Esophagus muscularis mucosa (tissue), 4 donors: ENCODE measurements around the gene DDX3X. TPM values are rescaled to one million over a fixed set of nuclear protein-coding genes. Genes with fewer than 3 reads are reported as not detected.

Experiments
- DNase-seq: peaks from one replicate; pipeline ENCODE4 v3.0.0-alpha.2; 2017; ENCODE audit errors: extremely low spot score
- H3K27ac ChIP-seq, 4 donors: fragments of 200-600 bp; sonication (generic); replicated peaks in 1 of 4; 1 replicate in 3 of 4; 2 replicates in 1 of 4; pipeline ENCODE4 v1.5.1; 2016 to 2019; ENCODE audit warnings: mild to moderate bottlenecking in 1 of 4
- H3K27me3 ChIP-seq, 4 donors: fragments of 200-600 bp; sonication (generic); one replicate each; pipeline versions ENCODE4 v1.5.1 to v1.6.0; 2016 to 2019
- H3K36me3 ChIP-seq, 4 donors: fragments of 200-600 bp; sonication (generic); one replicate each; pipeline ENCODE4 v1.5.1; 2016 to 2019
- H3K4me1 ChIP-seq, 4 donors: fragments of 200-600 bp; sonication (generic); one replicate each; pipeline ENCODE4 v1.5.1; 2016 to 2019
- H3K4me3 ChIP-seq, 4 donors: fragments of 200-600 bp; sonication (generic); 1 replicate in 2 of 4; 2 replicates in 2 of 4; pipeline ENCODE4 v1.5.1; 2016 to 2019; ENCODE audit warnings: mild to moderate bottlenecking in 4 of 4, moderate library complexity in 1 of 4
- H3K9me3 ChIP-seq, 4 donors: fragments of 200-600 bp; sonication (generic); 1 replicate in 3 of 4; 2 replicates in 1 of 4; pipeline ENCODE4 v1.5.1; 2016 to 2019
- CTCF ChIP-seq, 3 experiments: fragments of 200-600 bp in 2 of 3; fragments of 450-650 bp in 1 of 3; sonication (generic) in 2 of 3; IDR thresholded peaks; one replicate each; pipeline ENCODE4 v1.5.1; 2017 to 2019; ENCODE audit warnings: antibody characterized with exemption in 3 of 3, mild to moderate bottlenecking in 2 of 3, moderate library complexity in 1 of 3
- EP300 ChIP-seq: sonication (generic); formaldehyde crosslinking; IDR thresholded peaks from one replicate; pipeline ENCODE4 v1.6.1; 2017; ENCODE audit warnings: antibody characterized with exemption
- POLR2A ChIP-seq: fragments of 450-650 bp; IDR thresholded peaks from one replicate; pipeline ENCODE4 v1.6.1; 2017; ENCODE audit warnings: antibody characterized with exemption, moderate library complexity, mild to moderate bottlenecking, low read depth
- POLR2AphosphoS5 ChIP-seq, 2 donors: sonication (generic); formaldehyde crosslinking; IDR thresholded peaks; one replicate each; pipeline ENCODE4 v1.6.1; 2017; ENCODE audit warnings: antibody characterized with exemption in 2 of 2
- WGBS: methylation state at CpG from one replicate; pipeline ENCODE4 v1.1.5; 2018; 5-methylcytosine and 5-hydroxymethylcytosine counted together
- intact Hi-C: fragments of 100-400 bp; cut with DNase I; formaldehyde crosslinking; loops from one replicate; pipeline ENCODE4 v1.15.1; 2023
- total RNA-seq, 4 donors: library from RNA; depleted of rRNA; stranded (reverse); fragments of >200 nt; gene quantifications; one replicate each; pipeline versions ENCODE4 v1.1.0 to v1.2.1, GENCODE V29; 2016

Gene DDX3X
- total RNA-seq, 4 donors from 2014 or later = 169 to 282 (median 253) TPM

GRCh38 chrX:41304178-41304577 lies 29.8 kb upstream of the DDX3X start:
- H3K9me3 ChIP-seq = no peaks in the 10 kb centered on the region
- intact Hi-C loops = no loop called here
- no peak for DNase-seq
- H3K27ac ChIP-seq = no peak overlapping the region
- H3K36me3 ChIP-seq = no peaks in the 10 kb centered on the region
- WGBS = 96% methylated on average over 6 of the region's 9 CpGs
- H3K4me1 ChIP-seq = peaks cover 0 to 9% (median 0%) of the 10 kb centered on the region in 4 donors
- H3K27me3 ChIP-seq = no peaks in the 10 kb centered on the region
- H3K4me3 ChIP-seq = no peak overlapping the region
- no peak for TF ChIP-seq EP300
- TF ChIP-seq POLR2A = no peak
- TF ChIP-seq CTCF (IDR thresholded peaks at IDR 0.05) = no peak
- TF ChIP-seq POLR2AphosphoS5 (IDR thresholded peaks at IDR 0.05) = no peak

DNA sequence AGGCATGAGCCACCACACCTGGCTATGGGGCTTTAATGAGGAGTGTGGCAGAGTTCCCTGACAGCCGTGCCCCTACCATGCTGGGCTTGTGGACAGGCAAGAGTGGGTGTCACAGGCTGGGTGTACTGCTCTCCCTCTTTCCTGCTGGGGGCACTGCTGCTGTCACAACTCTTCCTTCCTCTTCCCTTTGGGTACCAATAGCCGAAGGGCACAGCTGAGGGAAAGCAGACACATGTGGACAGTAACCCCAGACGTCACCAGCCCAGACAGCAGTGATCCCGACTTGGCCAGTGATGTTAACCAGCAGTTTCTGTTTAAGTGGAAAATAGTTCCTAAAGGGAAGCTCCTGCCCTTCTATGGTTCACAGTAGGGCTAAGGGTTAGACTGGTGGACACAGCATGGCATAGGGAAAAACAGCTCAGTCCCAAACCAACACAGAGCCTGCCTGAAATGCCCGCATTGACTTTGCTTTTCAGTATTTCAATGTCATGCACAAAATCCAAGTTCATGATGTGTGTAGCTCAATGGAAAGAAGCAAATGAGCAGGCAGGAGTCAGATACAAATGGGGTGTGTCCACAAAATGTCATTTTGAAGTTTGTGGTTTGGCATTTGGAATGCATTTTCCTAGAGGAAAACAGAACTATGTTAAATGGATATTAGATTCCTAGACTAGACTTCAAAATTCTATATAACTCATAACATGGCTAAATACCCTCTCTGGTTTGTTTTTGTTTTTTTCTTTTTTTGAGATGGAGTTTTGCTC lies 24.9 kb upstream of the DDX3X start:
- Histone ChIP-seq H3K4me1 (no peaks in the 10 kb centered on the region), H3K27me3 (no peaks in the 10 kb centered on the region), H3K4me3 (no peak overlapping the region), H3K36me3 (no peaks in the 10 kb centered on the region), H3K27ac (no peak overlapping the region), H3K9me3 (no peaks in the 10 kb centered on the region)
- TF ChIP-seq CTCF (IDR thresholded peaks at IDR 0.05) (no peak), EP300 (no peak), POLR2AphosphoS5 (IDR thresholded peaks at IDR 0.05) (no peak), POLR2A (no peak)
- no peak for DNase-seq
- 63% methylated on average over 4 of the region's 5 CpGs for WGBS
- intact Hi-C loops = no loop called here

GRCh38 chrX:41312786-41313185 lies 21.2 kb upstream of the DDX3X start:
- H3K9me3 ChIP-seq = no peaks in the 10 kb centered on the region
- no peak for TF ChIP-seq POLR2AphosphoS5 (IDR thresholded peaks at IDR 0.05)
- TF ChIP-seq EP300 = no peak
- TF ChIP-seq CTCF (IDR thresholded peaks at IDR 0.05) = no peak
- TF ChIP-seq POLR2A = no peak
- no peaks in the 10 kb centered on the region for H3K36me3 ChIP-seq
- no peak overlapping the region for H3K4me3 ChIP-seq
- intact Hi-C loops = no loop called here
- no peak for DNase-seq
- no peak overlapping the region for H3K27ac ChIP-seq
- no peaks in the 10 kb centered on the region for H3K4me1 ChIP-seq
- no peaks in the 10 kb centered on the region for H3K27me3 ChIP-seq
- WGBS = 97% methylated on average over 1 of the region's 1 CpG

GRCh38 chrX:41313419-41313818 lies 20.5 kb upstream of the DDX3X start:
- Histone ChIP-seq H3K9me3 (no peaks in the 10 kb centered on the region), H3K27ac (no peak overlapping the region), H3K36me3 (no peaks in the 10 kb centered on the region), H3K27me3 (no peaks in the 10 kb centered on the region), H3K4me1 (no peaks in the 10 kb centered on the region), H3K4me3 (no peak overlapping the region)
- intact Hi-C loops = no loop called here
- TF ChIP-seq POLR2AphosphoS5 (IDR thresholded peaks at IDR 0.05) (no peak), POLR2A (no peak), EP300 (no peak)
- no peak for DNase-seq
- 88% methylated on average over 5 of the region's 5 CpGs for WGBS

DNA sequence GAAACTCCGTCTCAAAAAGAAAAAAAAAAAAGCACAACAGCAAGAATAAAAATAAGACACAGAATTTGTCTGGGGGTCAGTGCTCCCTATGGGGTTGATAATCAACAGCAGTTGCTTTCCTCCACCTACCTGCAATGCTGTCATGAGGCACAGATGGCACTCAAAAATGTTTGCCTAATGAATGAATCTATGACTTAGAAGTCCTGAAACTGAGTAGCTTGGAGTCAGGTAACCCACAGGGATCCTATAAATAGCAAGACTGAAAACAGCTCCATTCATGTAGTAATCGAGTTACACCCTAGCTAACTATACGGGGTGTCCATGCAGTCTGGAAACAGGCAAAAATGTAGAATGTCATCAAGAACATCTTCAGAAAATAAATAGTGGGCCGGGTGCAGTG lies 19.8 kb upstream of the DDX3X start:
- intact Hi-C loops = no loop called here
- Histone ChIP-seq H3K4me1 (no peaks in the 10 kb centered on the region), H3K27ac (no peak overlapping the region), H3K4me3 (no peak overlapping the region), H3K36me3 (no peaks in the 10 kb centered on the region), H3K9me3 (no peaks in the 10 kb centered on the region), H3K27me3 (no peaks in the 10 kb centered on the region)
- WGBS = 84% methylated on average over 4 of the region's 4 CpGs
- DNase-seq = no peak
- TF ChIP-seq CTCF (IDR thresholded peaks at IDR 0.05) (no peak), EP300 (no peak), POLR2A (no peak)
